ENCODE data around the gene SLC22A5.

GRCh38 chr5:132363431-132364112, 5.9 kb upstream of the SLC22A5 start:
- TF ChIP-seq, protein P1, sequence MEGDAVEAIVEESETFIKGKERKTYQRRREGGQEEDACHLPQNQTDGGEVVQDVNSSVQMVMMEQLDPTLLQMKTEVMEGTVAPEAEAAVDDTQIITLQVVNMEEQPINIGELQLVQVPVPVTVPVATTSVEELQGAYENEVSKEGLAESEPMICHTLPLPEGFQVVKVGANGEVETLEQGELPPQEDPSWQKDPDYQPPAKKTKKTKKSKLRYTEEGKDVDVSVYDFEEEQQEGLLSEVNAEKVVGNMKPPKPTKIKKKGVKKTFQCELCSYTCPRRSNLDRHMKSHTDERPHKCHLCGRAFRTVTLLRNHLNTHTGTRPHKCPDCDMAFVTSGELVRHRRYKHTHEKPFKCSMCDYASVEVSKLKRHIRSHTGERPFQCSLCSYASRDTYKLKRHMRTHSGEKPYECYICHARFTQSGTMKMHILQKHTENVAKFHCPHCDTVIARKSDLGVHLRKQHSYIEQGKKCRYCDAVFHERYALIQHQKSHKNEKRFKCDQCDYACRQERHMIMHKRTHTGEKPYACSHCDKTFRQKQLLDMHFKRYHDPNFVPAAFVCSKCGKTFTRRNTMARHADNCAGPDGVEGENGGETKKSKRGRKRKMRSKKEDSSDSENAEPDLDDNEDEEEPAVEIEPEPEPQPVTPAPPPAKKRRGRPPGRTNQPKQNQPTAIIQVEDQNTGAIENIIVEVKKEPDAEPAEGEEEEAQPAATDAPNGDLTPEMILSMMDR (optimal IDR thresholded peaks at IDR 0.05 in 1 of 3, IDR thresholded peaks at IDR 0.05 in 1 of 3, conservative IDR thresholded peaks at IDR 0.05 in 1 of 3; ENCODE audit: extremely low read depth in 1 of 3, insufficient read depth in 2 of 3, low read length in 3 of 3) = no peak
- no peak for TF ChIP-seq EZH2 (IDR thresholded peaks at IDR 0.05; ENCODE audit: low read length)

Measured in keratinocyte (primary cell).